ENCODE data around the gene TAS1R3.

The TAS1R3 gene

DNA sequence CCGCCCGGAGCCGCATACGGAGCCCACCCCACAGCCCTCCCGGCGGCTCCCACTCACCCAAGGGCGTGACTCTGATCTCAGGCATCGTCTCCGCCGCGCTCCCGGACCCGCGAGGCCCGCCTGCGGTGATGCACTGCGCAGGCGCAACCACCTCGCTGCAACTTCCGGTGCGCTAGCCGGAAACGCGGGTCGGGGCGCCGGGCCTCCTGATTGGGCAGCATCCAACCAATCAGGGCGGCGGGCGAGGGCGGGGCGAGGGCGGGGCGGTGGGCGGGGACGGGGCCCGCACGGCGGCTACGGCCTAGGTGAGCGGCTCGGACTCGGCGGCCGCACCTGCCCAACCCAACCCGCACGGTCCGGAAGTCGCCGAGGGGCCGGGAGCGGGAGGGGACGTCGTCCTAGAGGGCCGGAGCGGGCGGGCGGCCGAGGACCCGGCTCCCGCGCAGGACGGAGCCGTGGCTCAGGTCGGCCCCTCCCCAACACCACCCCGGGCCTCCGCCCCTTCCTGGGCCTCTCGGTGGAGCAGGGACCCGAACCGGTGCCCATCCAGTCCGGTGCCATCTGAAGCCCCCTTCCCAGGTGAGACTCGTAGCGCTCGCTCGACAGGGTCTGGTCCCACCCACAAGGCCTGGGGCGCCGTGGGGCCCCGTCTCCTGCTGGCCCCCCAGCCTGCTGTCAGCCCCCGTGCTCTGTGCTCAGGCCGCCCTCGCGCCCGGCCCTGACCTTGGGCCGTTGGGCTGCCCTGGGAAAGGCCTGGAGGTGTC, 6.4 kb upstream of the TAS1R3 start, which contains the start of the genes CPTP and INTS11:
CPTP (plus strand) TSS at position 279 of the 764 bp plus-strand sequence. CDS start 2,109 bp downstream, outside the sequence.
INTS11 (minus strand) TSS at position 137 of the 764 bp plus-strand sequence; CDS start at position 85, 52 bp downstream.
- DNase-seq = peak; percentile 93 to 96

DNA sequence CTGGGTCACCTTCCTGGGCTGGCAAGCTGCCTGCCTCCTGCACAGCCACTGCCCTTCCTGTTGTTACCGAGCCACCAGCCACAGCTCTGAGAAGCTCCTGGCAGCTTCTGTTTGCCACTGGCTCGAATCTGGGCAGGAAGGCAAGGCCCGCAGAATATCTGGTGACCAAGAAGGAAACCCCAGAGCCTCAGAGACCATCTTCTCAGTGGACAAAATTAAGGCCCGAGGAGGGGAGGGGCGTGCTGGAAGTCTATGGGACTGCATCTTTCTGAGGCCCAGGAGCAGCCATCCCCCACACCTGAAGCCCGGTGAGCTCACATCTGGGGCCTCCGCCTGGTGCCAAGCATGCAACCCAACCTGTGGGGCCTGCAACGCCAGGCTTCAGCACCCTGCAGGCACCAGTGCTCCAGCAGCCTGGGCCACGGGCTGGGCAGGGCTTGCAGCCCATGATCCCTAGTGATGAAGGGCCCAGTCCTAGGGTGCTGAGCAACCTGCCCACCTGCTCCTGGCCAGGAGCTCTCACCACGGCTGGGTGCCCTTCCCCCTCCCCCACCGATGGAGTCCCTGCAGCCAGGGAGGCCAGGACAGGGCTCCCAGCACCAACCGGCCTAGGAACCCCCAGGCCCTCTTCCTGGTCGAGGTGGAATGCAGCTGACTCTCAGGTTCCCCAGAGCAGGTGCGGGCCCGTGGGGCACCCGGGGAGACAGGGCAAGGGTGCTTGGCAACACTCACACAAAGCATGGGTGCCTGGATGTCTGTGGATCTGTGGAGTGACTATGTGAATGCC, 5.6 kb upstream of the TAS1R3 start:
- no peak for DNase-seq

DNA sequence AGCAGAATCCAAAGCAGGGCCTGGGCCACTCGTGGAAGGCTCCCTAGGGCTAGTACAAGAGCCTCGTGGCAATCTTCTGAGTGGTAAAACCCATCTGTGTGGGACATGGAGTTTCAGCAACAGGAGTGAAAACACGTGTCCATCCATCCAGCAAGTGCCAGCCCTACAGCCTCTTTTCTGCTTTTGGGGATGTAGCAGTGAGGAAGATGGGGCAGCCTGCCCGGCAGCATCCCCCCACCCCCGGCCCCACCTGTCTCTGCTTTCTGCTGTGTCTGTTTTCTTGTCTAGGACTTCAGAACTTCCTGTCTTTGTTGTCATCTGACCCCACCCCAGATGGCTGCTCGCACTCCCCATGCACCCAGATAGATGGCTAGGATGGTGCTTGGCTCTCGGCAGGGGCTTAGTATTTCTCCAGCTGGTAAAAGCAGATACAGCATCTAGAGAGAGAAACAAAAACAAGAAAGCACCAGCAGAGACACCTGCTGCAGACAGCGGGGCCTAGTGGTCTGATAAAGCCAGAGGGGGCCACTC, 4.9 kb upstream of the TAS1R3 start:
- DNase-seq = no peak

DNA sequence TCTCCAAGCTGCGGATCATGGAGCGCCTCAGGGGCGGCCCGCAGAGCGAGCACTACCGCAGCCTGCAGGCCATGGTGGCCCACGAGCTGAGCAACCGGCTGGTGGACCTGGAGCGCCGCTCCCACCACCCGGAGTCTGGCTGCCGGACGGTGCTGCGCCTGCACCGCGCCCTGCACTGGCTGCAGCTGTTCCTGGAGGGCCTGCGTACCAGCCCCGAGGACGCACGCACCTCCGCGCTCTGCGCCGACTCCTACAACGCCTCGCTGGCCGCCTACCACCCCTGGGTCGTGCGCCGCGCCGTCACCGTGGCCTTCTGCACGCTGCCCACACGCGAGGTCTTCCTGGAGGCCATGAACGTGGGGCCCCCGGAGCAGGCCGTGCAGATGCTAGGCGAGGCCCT, 3.8 kb upstream of the TAS1R3 start:
- no peak for DNase-seq

DNA sequence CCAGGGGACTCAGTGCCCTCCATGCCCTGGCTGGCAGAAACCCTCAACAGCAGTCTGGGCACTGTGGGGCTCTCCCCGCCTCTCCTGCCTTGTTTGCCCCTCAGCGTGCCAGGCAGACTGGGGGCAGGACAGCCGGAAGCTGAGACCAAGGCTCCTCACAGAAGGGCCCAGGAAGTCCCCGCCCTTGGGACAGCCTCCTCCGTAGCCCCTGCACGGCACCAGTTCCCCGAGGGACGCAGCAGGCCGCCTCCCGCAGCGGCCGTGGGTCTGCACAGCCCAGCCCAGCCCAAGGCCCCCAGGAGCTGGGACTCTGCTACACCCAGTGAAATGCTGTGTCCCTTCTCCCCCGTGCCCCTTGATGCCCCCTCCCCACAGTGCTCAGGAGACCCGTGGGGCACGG, 2.8 kb upstream of the TAS1R3 start:
- no peak for DNase-seq

DNA sequence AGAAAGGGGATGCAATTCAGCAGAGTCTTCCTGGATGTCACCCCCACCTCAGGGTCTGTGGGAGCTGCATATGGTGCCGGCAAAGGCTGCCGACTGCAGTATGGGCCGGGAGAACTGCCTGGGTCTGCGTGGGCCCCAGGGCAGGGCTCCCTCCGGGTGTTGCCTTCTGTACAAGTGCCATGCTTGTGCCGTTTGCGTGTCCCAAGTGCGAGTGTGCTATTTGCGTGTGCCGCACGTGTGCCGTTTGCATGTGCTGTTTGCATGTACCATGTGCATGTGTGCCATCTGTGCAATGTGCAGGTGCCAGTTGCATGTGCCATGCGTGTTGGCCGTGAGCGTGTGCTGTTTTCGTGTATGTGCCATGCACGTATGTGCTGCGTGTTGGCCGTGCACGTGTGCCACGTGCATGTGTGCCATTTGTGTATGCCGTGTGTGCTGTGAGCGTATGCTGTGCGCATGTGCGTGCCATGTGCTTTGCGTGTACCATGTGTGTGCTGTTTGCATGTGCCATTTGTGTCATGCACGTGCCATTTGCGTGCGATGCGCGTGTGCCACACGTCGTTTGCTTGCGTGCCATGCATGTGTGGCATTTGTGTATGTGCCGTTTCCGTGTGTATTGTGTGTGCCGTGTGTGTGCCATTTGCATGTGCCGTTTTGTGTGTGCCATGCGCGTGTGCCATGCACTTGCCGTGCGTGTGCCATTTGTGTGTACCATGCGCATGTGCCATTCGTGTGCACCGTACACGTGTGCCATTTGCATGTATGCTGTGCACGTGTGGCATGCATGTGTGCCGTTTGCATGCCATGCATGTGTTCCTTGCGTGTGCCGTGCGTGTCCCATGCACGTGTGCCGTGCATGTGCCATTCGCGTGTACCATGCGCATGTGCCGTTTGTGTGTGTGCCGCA, 1.5 kb upstream of the TAS1R3 start:
- DNase-seq = no peak

DNA sequence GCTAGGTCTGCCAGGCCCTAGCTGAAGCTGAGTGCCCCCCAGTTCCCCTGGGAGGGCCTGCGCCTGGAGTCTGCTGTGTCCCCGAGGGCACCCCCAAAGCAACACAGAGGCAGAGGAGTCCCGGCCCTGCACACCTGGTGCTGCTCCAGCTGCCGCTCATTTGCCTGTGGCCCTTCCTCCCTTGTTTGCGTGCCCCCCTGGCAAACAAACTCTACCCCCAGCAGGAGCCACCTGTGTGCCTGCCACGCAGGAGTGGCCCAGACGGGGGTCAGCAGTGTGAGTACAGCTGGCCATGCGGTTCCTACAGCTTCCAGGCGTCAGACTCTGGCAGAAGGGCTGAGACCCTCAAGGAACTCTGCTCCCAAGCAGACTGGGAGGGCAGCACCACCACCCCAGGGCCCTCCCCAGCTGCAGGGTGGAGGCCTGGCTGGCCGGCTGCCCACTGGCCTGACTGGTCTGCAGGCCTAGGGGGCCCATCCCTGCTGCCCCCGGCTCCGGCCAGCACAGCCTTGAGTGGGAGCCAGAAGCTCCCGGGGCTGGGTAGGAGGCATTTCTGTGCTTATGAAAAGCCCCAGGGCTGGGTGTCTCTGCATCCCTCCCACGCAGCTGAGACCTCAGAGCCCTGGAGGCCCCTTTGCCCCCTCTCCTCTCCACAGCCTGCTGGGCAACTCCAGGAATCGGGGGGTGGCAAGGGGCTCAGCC, 563 bp upstream of the TAS1R3 start:
- no peak for DNase-seq

DNA sequence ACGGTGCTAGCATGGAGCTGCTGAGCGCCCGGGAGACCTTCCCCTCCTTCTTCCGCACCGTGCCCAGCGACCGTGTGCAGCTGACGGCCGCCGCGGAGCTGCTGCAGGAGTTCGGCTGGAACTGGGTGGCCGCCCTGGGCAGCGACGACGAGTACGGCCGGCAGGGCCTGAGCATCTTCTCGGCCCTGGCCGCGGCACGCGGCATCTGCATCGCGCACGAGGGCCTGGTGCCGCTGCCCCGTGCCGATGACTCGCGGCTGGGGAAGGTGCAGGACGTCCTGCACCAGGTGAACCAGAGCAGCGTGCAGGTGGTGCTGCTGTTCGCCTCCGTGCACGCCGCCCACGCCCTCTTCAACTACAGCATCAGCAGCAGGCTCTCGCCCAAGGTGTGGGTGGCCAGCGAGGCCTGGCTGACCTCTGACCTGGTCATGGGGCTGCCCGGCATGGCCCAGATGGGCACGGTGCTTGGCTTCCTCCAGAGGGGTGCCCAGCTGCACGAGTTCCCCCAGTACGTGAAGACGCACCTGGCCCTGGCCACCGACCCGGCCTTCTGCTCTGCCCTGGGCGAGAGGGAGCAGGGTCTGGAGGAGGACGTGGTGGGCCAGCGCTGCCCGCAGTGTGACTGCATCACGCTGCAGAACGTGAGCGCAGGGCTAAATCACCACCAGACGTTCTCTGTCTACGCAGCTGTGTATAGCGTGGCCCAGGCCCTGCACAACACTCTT, 1.1 kb downstream of the TAS1R3 start:
- DNase-seq = no peak

DNA sequence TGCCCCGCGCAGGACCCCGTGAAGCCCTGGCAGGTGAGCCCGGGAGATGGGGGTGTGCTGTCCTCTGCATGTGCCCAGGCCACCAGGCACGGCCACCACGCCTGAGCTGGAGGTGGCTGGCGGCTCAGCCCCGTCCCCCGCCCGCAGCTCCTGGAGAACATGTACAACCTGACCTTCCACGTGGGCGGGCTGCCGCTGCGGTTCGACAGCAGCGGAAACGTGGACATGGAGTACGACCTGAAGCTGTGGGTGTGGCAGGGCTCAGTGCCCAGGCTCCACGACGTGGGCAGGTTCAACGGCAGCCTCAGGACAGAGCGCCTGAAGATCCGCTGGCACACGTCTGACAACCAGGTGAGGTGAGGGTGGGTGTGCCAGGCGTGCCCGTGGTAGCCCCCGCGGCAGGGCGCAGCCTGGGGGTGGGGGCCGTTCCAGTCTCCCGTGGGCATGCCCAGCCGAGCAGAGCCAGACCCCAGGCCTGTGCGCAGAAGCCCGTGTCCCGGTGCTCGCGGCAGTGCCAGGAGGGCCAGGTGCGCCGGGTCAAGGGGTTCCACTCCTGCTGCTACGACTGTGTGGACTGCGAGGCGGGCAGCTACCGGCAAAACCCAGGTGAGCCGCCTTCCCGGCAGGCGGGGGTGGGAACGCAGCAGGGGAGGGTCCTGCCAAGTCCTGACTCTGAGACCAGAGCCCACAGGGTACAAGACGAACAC, 1.8 kb downstream of the TAS1R3 start:
- no peak for DNase-seq

DNA sequence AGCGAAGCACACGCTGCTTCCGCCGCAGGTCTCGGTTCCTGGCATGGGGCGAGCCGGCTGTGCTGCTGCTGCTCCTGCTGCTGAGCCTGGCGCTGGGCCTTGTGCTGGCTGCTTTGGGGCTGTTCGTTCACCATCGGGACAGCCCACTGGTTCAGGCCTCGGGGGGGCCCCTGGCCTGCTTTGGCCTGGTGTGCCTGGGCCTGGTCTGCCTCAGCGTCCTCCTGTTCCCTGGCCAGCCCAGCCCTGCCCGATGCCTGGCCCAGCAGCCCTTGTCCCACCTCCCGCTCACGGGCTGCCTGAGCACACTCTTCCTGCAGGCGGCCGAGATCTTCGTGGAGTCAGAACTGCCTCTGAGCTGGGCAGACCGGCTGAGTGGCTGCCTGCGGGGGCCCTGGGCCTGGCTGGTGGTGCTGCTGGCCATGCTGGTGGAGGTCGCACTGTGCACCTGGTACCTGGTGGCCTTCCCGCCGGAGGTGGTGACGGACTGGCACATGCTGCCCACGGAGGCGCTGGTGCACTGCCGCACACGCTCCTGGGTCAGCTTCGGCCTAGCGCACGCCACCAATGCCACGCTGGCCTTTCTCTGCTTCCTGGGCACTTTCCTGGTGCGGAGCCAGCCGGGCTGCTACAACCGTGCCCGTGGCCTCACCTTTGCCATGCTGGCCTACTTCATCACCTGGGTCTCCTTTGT, 2.6 kb downstream of the TAS1R3 start:
- DNase-seq = no peak

DNA sequence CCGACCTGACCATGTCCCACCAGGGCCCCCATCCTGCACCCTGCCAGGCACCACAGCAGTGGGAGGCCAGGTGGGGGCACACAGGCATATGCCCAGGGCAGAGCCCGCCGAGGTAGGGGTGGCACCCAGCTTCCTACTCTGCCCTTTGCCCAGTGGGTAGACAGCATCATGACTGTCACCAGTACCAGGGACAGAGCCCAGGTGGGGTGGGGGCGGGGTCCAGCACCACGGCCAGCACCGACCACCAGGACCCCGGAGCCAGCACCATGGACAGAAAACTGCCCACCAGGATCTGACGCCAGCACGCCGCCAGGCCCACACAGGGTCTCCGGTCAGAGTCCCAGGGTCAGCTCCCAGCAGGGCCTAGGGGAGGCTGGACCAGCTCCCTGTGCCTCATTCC, 3.8 kb downstream of the TAS1R3 start:
- DNase-seq = no peak

DNA sequence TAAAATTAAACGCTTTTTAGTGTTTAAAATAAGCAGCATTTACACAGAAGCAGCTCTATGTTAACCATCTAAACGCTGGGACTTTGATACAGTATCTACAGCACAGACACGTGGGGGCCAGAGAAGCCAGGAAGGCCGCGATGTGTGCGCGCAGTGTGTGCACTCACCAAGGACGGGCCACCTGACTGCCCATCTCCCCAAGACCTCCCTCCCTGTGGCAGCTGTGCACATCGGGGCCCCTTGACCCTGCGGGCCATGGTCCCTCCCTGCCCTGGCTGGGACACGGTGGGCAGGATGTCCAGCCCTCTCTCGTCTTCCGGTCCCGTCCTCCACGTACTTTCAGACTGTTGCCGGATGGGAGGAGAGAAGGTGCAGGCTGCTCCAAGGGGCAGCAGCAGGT, 4.2 kb downstream of the TAS1R3 start:
- DNase-seq = no peak

DNA sequence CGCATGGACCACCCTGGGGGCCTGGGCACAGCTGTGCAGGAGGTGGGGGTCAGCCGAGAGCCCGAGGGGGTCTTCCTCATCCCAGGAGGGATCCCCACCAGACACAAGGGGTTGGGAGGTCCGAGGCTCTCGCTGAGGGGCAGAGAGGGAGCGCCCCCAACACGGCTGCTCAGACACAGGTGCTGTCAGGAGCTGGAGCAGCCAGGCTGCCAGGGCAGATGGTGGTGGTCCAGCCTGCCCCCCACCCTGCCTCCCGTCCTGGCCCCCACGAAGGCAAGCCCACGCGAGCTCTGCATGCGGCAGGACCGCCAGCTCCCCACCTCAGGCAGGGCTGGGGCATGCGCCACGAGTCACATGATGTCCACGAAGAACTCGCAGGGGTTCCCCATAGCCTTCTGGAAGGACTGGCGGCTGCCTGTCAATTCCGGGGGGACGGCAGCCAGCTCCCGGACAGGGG, 4.7 kb downstream of the TAS1R3 start:
- no peak for DNase-seq

DNA sequence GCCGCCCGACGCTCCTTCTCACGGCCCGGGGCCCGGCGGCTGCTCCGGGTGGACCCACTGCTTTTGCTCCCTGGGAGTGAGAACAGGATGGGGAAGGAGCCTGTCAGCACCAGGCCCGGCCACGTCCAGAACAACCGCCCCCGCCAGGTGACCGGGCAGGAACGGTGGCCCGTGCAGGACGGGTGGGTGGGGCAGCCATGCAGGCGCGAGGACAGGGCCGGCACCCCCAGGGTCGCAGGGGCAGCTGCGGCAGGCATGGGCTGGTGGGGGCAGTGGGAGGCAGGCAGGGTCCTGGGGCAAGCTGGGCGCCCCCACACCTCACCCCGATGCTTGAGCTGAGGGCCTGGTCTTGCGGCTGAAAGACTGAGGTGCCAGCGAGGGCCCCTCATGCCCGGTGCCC, 5.4 kb downstream of the TAS1R3 start:
- no peak for DNase-seq

DNA sequence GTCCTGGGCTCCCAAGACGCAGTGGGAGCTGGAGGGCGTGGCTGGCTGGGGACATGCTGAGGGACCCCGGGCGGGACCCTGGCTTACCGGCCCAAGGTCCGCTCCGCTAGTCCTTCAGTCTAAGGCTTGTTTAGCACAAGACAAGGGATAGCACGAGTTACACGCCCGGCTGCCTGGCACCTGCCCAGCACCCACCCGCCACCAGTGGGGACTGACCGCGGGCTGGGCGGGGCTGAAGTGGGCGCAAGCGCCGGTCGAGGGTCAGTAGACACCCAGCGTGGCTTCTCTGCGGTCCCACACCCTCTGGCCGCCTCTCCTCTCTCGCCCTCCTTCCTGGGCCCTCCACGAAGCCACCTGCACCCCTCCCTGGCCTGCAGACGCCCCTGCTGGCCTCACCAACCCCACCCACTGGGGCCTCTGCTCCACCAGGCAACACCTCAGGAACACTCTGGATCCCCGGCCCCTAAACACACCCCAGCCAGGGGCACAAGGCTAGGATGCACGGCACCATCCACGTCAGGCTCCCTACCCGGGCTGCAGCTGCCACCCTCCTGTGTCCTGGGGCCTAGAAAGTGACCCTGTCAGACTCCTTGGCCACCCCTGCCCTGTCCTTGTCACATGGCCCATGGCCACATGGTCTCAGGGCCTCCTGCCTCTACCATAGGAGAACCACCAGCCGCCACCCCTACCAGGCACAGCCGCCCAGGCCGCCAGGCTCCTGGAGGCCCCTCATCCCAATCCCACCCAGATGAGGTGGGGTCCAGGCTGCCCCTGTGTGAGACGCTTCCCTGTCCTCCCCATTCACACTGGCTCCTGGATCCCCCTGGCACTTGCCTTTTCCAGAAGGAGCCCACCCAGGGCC, 6.1 kb downstream of the TAS1R3 start:
- no peak for DNase-seq

DNA sequence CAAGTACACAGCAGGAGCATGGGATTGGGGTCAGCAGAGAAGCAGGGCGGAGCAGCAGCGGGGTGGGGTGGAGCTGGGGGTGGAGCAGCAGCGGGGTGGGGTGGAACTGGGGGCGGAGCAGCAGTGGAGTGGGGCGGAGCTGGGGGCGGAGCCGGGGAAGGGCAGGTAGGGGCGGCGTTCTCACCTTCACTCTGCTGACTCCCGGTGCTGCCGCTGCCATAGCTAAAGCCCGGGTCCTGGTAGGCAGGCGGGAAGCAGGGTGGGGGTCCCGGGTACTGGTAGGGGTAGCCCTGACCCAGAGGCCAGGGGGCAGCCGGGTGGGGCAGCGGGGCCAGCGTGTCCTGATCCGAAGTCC, 6.7 kb downstream of the TAS1R3 start:
- DNase-seq = peak in 1 of 2 experiments; percentile 28

DNA sequence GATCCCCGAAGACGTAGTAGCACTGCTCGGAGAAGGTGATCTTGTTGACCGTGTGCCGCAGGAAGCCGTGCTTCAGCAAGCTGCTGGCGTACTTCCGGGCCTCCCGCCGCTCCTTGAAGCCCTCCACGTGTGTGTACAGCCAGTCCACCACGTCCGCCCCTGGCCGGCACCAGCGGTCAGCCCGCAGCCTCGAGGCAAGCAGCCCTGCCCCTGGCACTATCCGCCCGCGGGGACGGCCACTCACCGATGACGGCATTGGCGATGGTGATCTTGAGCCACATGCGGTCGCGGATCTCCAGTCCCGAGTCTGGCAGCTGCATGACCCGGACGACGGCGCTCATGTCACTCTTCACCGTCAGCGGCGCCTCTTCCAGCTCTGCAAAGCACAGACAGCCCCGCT, 7.2 kb downstream of the TAS1R3 start:
- DNase-seq = no peak

DNA sequence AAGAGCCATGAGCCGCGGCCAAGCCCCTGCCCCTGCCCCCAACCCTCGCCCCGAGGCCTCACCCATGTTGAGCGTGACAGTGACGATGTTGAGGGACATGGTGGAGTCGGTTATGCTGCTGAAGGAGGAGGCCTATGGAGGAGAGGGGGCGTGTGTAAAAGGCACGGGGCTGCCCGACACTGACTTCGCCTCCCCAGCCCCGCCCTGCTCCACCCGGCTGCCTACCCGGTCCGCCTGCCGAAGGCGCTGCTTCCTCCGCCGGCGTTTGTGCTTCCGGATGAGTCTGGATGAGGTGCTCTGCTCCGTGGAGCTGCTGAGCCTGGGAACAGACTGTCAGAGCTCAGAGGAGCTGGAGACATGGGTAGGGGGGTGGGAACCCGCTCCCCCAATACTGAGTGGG, 9.1 kb downstream of the TAS1R3 start:
- DNase-seq = no peak
